HepG2 (cell line): ENCODE results near the gene CEP44. TPM values are rescaled to one million over a fixed set of nuclear protein-coding genes. Genes with fewer than 3 reads are reported as not detected.

Experiments
- ATAC-seq: fragments of 200-7000 bp; cut with Tn5 transposase; 3 replicates; pipeline ENCODE4 v1.9.1; 2020; ENCODE audit warnings: mild to moderate bottlenecking, moderate library complexity
- BruUV-seq: library from RNA; stranded (reverse); fragments of 400-500 nt; replicated peaks from 2 replicates; lab custom pipeline; 2021; lab: Mats Ljungman, UMichigan
- CTCF ChIA-PET: fragments of 300-600 bp; formaldehyde crosslinking; extraction: SDS; loops from one replicate; lab custom pipeline; 2021; ENCODE audit warnings: low total read pairs, inconsistent platforms, low intra/inter-chr PET ratio; lab: Yijun Ruan, JAX
- POLR2A ChIA-PET: fragments of 350-600 bp; sonication (Branson Sonifier 250); formaldehyde crosslinking; loops from one replicate; lab custom pipeline; 2020; ENCODE audit warnings: antibody characterized with exemption, inconsistent platforms; lab: Yijun Ruan, JAX
- DNase-seq: peaks from one replicate; pipeline ENCODE4 v3.0.0-alpha.2; 2015; ENCODE audit warnings: low spot score
- FAIRE-seq: peaks from 3 replicates; lab custom pipeline; 2011; peaks lifted over from hg19 to GRCh38; lab: Jason Lieb, UNC
- H2AFZ ChIP-seq: one replicate; pipeline ENCODE4 v1.6.1; 2011; ENCODE audit warnings: low read length, inconsistent platforms
- H3K27ac ChIP-seq: fragments of 300-600 bp; 3 replicates; pipeline ENCODE4 v1.8.0; 2011; ENCODE audit warnings: mixed run types, mild to moderate bottlenecking, mixed read lengths, low read length, inconsistent platforms; ENCODE audit not compliant: insufficient read depth; ENCODE audit errors: extremely low read length
- H3K27me3 ChIP-seq, 2 experiments: fragments of 200-600 bp in 1 of 2; 2 replicates in 1 of 2; 3 replicates in 1 of 2; pipeline versions ENCODE4 v1.6.0 to v1.8.0; 2011; ENCODE audit warnings: low read length in 2 of 2, mild to moderate bottlenecking in 2 of 2, moderate library complexity in 2 of 2, inconsistent platforms in 1 of 2; ENCODE audit not compliant: insufficient read depth in 2 of 2, control insufficient read depth in 1 of 2
- H3K36me3 ChIP-seq, 2 experiments: fragments of 200-600 bp in 1 of 2; replicated peaks in 1 of 2; 2 replicates in 1 of 2; 3 replicates in 1 of 2; pipeline versions ENCODE4 v1.5.1 to v1.8.0; 2011; ENCODE audit warnings: low read length in 2 of 2, inconsistent platforms in 1 of 2; ENCODE audit not compliant: insufficient read depth in 2 of 2, control insufficient read depth in 1 of 2
- H3K4me1 ChIP-seq: 2 replicates; pipeline ENCODE4 v1.5.1; 2012; ENCODE audit warnings: low read length, inconsistent platforms; ENCODE audit not compliant: insufficient read depth
- H3K4me2 ChIP-seq: 2 replicates; pipeline ENCODE4 v1.6.0; 2011; ENCODE audit warnings: low read depth, low read length, inconsistent platforms
- H3K4me3 ChIP-seq, 3 experiments: fragments of 200-600 bp in 1 of 3; sonication (generic), shearing (Covaris generic) in 1 of 3; replicated peaks in 1 of 3; 2 replicates each; pipeline ENCODE4 v1.5.1; 2011 to 2016; ENCODE audit warnings: low read length in 3 of 3, inconsistent platforms in 2 of 3, low read depth in 2 of 3, mild to moderate bottlenecking in 2 of 3, control low read depth in 1 of 3, mixed read lengths in 1 of 3; ENCODE audit not compliant: insufficient read depth in 1 of 3
- H3K79me2 ChIP-seq: one replicate; pipeline ENCODE4 v1.6.1; 2011; ENCODE audit warnings: low read length, inconsistent platforms; ENCODE audit not compliant: insufficient read depth
- H3K9ac ChIP-seq: 2 replicates; pipeline ENCODE4 v1.6.0; 2011; ENCODE audit warnings: mild to moderate bottlenecking, low read depth, low read length, inconsistent platforms; ENCODE audit not compliant: insufficient read depth
- H3K9me3 ChIP-seq: 2 replicates; pipeline ENCODE4 v1.5.1; 2012; ENCODE audit warnings: mild to moderate bottlenecking, low read length
- H4K20me1 ChIP-seq: 2 replicates; pipeline ENCODE4 v1.6.0; 2011; ENCODE audit warnings: inconsistent platforms, mild to moderate bottlenecking, low read length, moderate library complexity; ENCODE audit not compliant: insufficient read depth
- CBX2 ChIP-seq, 2 experiments: fragments of 200-600 bp in 1 of 2; sonication (generic); formaldehyde crosslinking in 1 of 2; IDR thresholded peaks; 2 replicates each; pipeline versions ENCODE4 v1.7.0 to v1.8.1; 2018 to 2022; ENCODE audit warnings: low read depth in 2 of 2, low read length in 1 of 2, mild to moderate bottlenecking in 1 of 2, missing genetic modification reagents in 1 of 2
- ELF3 ChIP-seq: IDR thresholded peaks from 2 replicates; pipeline ENCODE4 v1.6.1; 2016; ENCODE audit warnings: missing genetic modification reagents, missing compliant biosample characterization
- ETV6 ChIP-seq: sonication (generic); formaldehyde crosslinking; conservative IDR thresholded peaks from 2 replicates; pipeline ENCODE4 v1.4.0; 2020; ENCODE audit warnings: missing genetic modification reagents
- HNF4A ChIP-seq: sonication (generic); formaldehyde crosslinking; IDR thresholded peaks from 2 replicates; pipeline ENCODE4 v1.4.0; 2020; ENCODE audit warnings: missing genetic modification reagents
- POLR2AphosphoS5 ChIP-seq: IDR thresholded peaks from 2 replicates; pipeline ENCODE4 v1.6.1; 2012; ENCODE audit warnings: low read depth, low read length
- SAFB2 ChIP-seq: sonication (generic); formaldehyde crosslinking; IDR thresholded peaks from 2 replicates; pipeline ENCODE4 v1.5.1; 2020; ENCODE audit warnings: missing genetic modification reagents, low read depth, mild to moderate bottlenecking, borderline replicate concordance
- SIX1 ChIP-seq: sonication (generic); formaldehyde crosslinking; IDR thresholded peaks from 2 replicates; pipeline ENCODE4 v1.4.0; 2020; ENCODE audit warnings: missing genetic modification reagents, borderline replicate concordance
- SMAD3 ChIP-seq: sonication (generic); formaldehyde crosslinking; IDR thresholded peaks from 2 replicates; pipeline ENCODE4 v1.4.0; 2020; ENCODE audit warnings: missing genetic modification reagents
- THAP11 ChIP-seq: IDR thresholded peaks from 2 replicates; pipeline ENCODE4 v1.6.1; 2016; ENCODE audit warnings: missing biosample characterization, missing genetic modification reagents
- U2AF1 ChIP-seq: fragments of 200-400 bp; formaldehyde crosslinking; optimal IDR thresholded peaks from 2 replicates; pipeline ENCODE3; 2017; ENCODE audit warnings: mild to moderate bottlenecking, low read depth, low read length
- XBP1 ChIP-seq: sonication (generic); formaldehyde crosslinking; IDR thresholded peaks from 2 replicates; pipeline ENCODE4 v1.5.0; 2020; ENCODE audit warnings: missing genetic modification reagents
- ZBTB7A ChIP-seq: sonication (generic); formaldehyde crosslinking; IDR thresholded peaks from 2 replicates; pipeline ENCODE4 v1.8.0; 2022; ENCODE audit warnings: mild to moderate bottlenecking, missing genetic modification reagents
- ZFP36L2 ChIP-seq: sonication (generic); formaldehyde crosslinking; IDR thresholded peaks from 2 replicates; pipeline ENCODE4 v1.4.0; 2020; ENCODE audit warnings: missing genetic modification reagents
- ZNF572 ChIP-seq: sonication (generic); formaldehyde crosslinking; IDR thresholded peaks from 2 replicates; pipeline ENCODE4 v1.5.1; 2020; ENCODE audit warnings: mild to moderate bottlenecking, missing genetic modification reagents
- ZNF713 ChIP-seq: sonication (generic); formaldehyde crosslinking; IDR thresholded peaks from 2 replicates; pipeline ENCODE4 v1.4.0; 2020; ENCODE audit warnings: mild to moderate bottlenecking, missing genetic modification reagents
- WGBS: methylation state at CpG from one replicate; pipeline ENCODE4 v1.1.6; 2017; ENCODE audit warnings: low lambda C conversion rate; 5-methylcytosine and 5-hydroxymethylcytosine counted together
- in situ Hi-C: cut with HindIII; loops from 2 replicates; pipeline ENCODE4 v1.10.0; 2017; ENCODE audit warnings: low pct_unique_long_range_greater_than_20kb; ENCODE audit not compliant: extremely low pct_ligation_motif_present
- intact Hi-C: fragments of 100-400 bp; cut with micrococcal nuclease; formaldehyde crosslinking; loops from one replicate; pipeline ENCODE4 v1.10.0; 2022; ENCODE audit not compliant: unreplicated experiment
- polyA plus RNA-seq, 8 experiments: library from polyadenylated mRNA; depleted of rRNA in 3 of 8; stranded (reverse) in 7 of 8; unstranded in 1 of 8; fragments of >200 nt; fragmentation: Illumina TruSeq in 4 of 8; extraction: Trizol in 4 of 8; gene quantifications; 2 replicates each; pipeline versions ENCODE4 v1.2.1 to v1.2.3, GENCODE V29; 2011 to 2016; ENCODE audit warnings: low read depth in 4 of 8, missing spikeins in 1 of 8, mixed read lengths in 1 of 8; ENCODE audit not compliant: insufficient read depth in 1 of 8
- total RNA-seq, 5 experiments: library from RNA; depleted of rRNA; stranded (reverse); fragments of >200 nt; fragmentation: Illumina TruSeq; extraction: Trizol; gene quantifications; 2 replicates each; pipeline ENCODE4 v1.2.3, GENCODE V29; 2016; ENCODE audit warnings: low read depth in 1 of 5
- TF ChIP-seq, protein P1 (sequence below): sonication (generic); formaldehyde crosslinking; IDR thresholded peaks from 2 replicates; pipeline ENCODE4 v1.5.1; 2020; ENCODE audit warnings: mild to moderate bottlenecking, missing genetic modification reagents, moderate library complexity

Gene CEP44
- total and polyA plus RNA-seq, 2 of the 13 experiments (the other 11 are each of a cell fraction or from before 2014, with no cell fraction given), result 5.5 to 11.9 TPM

DNA sequence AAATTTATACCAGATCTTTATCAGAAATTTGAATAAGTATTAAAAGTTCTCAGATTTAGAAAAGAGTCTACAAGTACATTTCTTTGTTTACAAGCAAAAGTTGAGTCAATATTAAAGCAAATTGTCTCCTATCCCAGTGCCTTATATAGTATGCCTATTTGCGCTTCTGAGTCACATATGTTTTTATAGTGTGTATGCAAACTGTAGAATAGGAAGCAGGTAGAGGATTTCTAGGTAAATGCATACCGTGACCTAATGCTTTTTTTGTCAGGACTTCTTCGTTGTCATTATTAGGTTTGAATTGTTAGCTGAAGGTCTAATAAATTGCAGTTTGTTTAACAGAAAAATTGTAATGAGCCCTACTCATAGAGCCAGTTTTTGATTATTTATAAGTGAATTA, 22.2 kb downstream of the CEP44 start (continued):
- TF ChIP-seq THAP11 (CRISPR knock-in tag), result no peak
- no peak for TF ChIP-seq ETV6
- TF ChIP-seq, protein P1, sequence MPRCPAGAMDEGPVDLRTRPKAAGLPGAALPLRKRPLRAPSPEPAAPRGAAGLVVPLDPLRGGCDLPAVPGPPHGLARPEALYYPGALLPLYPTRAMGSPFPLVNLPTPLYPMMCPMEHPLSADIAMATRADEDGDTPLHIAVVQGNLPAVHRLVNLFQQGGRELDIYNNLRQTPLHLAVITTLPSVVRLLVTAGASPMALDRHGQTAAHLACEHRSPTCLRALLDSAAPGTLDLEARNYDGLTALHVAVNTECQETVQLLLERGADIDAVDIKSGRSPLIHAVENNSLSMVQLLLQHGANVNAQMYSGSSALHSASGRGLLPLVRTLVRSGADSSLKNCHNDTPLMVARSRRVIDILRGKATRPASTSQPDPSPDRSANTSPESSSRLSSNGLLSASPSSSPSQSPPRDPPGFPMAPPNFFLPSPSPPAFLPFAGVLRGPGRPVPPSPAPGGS (CRISPR knock-in tag), result no peak
- no peak for TF ChIP-seq U2AF1
- no peak for TF ChIP-seq CBX2 (IDR thresholded peaks at IDR 0.05; ENCODE audit: low read depth, low read length)
- no peak for TF ChIP-seq CBX2 (CRISPR knock-in tag; IDR thresholded peaks at IDR 0.05; ENCODE audit: low read depth)
- TF ChIP-seq ZNF572 (CRISPR knock-in tag), result no peak
- no peak for TF ChIP-seq XBP1 (CRISPR knock-in tag)
- no peak for TF ChIP-seq SMAD3 (CRISPR knock-in tag)
- TF ChIP-seq ZNF713 (CRISPR knock-in tag), result no peak

DNA sequence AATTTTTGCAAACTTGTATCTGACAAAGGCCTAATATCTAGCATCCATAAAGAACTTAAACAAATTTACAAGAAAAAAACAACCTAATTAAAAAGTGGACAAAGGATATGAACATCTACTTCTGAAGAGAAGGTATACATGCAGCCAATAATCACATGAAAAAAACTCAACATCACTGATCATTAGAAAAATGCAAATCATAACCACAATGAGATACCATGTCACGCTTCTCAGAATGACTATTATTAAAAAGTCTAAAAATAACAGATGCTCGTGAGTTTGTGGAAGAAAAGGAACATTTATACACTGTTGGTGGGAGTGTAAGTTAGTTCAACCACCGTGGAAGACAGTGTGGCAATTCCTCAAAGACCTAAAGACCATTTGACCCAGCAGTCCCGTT, 24.0 kb downstream of the CEP44 start:
- Histone ChIP-seq H3K9ac (no peak overlapping the region), H3K27me3 (no peaks in the 10 kb centered on the region), H3K27ac (no peak overlapping the region), H2AFZ (no peak overlapping the region), H3K4me2 (no peak overlapping the region), H3K79me2 (no peaks in the 10 kb centered on the region), H3K4me1 (no peaks in the 10 kb centered on the region), H3K4me3 (no peak overlapping the region), H3K36me3 (peaks cover 0 to 11% of the 10 kb centered on the region in 2 experiments; a peak in 2 of 5 replicates), H3K9me3 (no peaks in the 10 kb centered on the region), H4K20me1 (no peaks in the 10 kb centered on the region)
- intact Hi-C loops, result no loop called here
- FAIRE-seq (no peak), ATAC-seq (no peak), DNase-seq (no peak)
- POLR2A ChIA-PET, result no interaction called here
- in situ Hi-C loops, result no loop called here
- no peak for TF ChIP-seq ELF3 (CRISPR knock-in tag)
- no peak for TF ChIP-seq SIX1 (CRISPR knock-in tag)
- no peak for TF ChIP-seq SAFB2 (CRISPR knock-in tag)
- no peak for TF ChIP-seq POLR2AphosphoS5
- TF ChIP-seq ZFP36L2 (CRISPR knock-in tag), result no peak
- no peak for TF ChIP-seq HNF4A (CRISPR knock-in tag)
- no peak for TF ChIP-seq ZBTB7A (CRISPR knock-in tag)
- WGBS, result 90% methylated on average over 4 of the region's 4 CpGs
- BruUV-seq, result no TSS peak
- CTCF ChIA-PET, result no interaction called here
